ENCODE data around the gene CRHR1.

DNA sequence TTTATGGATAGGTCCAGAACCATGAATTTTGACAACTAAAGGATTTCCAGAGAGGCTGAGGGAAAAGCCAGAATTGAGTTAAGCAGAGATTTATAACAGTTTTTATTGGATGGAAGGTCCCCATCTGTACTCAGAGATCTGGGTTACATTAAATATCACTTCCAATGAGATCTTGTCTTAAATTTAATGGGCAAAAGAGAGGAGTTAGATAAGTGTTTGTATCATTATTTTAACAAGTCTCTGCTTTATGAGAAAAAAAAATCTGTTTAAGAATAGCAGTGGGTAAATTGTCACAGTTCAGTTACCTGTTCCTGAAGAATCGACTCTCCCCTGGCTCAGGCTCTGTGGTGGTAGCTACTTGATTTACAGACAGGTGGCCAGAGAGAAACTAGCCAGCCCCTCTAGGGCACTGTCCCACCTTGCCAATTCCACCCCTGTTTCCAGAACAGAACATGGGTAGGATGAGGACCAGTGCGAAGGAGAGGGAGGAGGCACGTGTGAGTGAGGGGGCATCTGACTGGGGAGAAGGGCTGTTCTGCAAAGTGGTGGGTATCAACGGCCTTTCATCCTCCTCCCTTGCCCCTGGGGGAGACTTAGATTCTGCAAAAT, 22.1 kb upstream of the CRHR1 start:
- TF ChIP-seq, protein P1, sequence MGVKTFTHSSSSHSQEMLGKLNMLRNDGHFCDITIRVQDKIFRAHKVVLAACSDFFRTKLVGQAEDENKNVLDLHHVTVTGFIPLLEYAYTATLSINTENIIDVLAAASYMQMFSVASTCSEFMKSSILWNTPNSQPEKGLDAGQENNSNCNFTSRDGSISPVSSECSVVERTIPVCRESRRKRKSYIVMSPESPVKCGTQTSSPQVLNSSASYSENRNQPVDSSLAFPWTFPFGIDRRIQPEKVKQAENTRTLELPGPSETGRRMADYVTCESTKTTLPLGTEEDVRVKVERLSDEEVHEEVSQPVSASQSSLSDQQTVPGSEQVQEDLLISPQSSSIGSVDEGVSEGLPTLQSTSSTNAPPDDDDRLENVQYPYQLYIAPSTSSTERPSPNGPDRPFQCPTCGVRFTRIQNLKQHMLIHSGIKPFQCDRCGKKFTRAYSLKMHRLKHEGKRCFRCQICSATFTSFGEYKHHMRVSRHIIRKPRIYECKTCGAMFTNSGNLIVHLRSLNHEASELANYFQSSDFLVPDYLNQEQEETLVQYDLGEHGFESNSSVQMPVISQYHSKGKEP (tag by site-specific recombination; IDR thresholded peaks at IDR 0.05) = no peak
- TF ChIP-seq, protein P2, sequence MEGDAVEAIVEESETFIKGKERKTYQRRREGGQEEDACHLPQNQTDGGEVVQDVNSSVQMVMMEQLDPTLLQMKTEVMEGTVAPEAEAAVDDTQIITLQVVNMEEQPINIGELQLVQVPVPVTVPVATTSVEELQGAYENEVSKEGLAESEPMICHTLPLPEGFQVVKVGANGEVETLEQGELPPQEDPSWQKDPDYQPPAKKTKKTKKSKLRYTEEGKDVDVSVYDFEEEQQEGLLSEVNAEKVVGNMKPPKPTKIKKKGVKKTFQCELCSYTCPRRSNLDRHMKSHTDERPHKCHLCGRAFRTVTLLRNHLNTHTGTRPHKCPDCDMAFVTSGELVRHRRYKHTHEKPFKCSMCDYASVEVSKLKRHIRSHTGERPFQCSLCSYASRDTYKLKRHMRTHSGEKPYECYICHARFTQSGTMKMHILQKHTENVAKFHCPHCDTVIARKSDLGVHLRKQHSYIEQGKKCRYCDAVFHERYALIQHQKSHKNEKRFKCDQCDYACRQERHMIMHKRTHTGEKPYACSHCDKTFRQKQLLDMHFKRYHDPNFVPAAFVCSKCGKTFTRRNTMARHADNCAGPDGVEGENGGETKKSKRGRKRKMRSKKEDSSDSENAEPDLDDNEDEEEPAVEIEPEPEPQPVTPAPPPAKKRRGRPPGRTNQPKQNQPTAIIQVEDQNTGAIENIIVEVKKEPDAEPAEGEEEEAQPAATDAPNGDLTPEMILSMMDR (tag by site-specific recombination; IDR thresholded peaks at IDR 0.05) = no peak
- no peak for TF ChIP-seq ZNF777 (tag by site-specific recombination; IDR thresholded peaks at IDR 0.05; ENCODE audit: borderline replicate concordance)
- TF ChIP-seq, protein P3, sequence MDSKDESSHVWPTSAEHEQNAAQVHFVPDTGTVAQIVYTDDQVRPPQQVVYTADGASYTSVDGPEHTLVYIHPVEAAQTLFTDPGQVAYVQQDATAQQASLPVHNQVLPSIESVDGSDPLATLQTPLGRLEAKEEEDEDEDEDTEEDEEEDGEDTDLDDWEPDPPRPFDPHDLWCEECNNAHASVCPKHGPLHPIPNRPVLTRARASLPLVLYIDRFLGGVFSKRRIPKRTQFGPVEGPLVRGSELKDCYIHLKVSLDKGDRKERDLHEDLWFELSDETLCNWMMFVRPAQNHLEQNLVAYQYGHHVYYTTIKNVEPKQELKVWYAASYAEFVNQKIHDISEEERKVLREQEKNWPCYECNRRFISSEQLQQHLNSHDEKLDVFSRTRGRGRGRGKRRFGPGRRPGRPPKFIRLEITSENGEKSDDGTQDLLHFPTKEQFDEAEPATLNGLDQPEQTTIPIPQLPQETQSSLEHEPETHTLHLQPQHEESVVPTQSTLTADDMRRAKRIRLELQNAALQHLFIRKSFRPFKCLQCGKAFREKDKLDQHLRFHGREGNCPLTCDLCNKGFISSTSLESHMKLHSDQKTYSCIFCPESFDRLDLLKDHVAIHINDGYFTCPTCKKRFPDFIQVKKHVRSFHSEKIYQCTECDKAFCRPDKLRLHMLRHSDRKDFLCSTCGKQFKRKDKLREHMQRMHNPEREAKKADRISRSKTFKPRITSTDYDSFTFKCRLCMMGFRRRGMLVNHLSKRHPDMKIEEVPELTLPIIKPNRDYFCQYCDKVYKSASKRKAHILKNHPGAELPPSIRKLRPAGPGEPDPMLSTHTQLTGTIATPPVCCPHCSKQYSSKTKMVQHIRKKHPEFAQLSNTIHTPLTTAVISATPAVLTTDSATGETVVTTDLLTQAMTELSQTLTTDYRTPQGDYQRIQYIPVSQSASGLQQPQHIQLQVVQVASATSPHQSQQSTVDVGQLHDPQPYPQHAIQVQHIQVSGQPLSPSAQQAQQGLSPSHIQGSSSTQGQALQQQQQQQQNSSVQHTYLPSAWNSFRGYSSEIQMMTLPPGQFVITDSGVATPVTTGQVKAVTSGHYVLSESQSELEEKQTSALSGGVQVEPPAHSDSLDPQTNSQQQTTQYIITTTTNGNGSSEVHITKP (tag by site-specific recombination; IDR thresholded peaks at IDR 0.05) = peak; percentile 57
- TF ChIP-seq, protein P4, sequence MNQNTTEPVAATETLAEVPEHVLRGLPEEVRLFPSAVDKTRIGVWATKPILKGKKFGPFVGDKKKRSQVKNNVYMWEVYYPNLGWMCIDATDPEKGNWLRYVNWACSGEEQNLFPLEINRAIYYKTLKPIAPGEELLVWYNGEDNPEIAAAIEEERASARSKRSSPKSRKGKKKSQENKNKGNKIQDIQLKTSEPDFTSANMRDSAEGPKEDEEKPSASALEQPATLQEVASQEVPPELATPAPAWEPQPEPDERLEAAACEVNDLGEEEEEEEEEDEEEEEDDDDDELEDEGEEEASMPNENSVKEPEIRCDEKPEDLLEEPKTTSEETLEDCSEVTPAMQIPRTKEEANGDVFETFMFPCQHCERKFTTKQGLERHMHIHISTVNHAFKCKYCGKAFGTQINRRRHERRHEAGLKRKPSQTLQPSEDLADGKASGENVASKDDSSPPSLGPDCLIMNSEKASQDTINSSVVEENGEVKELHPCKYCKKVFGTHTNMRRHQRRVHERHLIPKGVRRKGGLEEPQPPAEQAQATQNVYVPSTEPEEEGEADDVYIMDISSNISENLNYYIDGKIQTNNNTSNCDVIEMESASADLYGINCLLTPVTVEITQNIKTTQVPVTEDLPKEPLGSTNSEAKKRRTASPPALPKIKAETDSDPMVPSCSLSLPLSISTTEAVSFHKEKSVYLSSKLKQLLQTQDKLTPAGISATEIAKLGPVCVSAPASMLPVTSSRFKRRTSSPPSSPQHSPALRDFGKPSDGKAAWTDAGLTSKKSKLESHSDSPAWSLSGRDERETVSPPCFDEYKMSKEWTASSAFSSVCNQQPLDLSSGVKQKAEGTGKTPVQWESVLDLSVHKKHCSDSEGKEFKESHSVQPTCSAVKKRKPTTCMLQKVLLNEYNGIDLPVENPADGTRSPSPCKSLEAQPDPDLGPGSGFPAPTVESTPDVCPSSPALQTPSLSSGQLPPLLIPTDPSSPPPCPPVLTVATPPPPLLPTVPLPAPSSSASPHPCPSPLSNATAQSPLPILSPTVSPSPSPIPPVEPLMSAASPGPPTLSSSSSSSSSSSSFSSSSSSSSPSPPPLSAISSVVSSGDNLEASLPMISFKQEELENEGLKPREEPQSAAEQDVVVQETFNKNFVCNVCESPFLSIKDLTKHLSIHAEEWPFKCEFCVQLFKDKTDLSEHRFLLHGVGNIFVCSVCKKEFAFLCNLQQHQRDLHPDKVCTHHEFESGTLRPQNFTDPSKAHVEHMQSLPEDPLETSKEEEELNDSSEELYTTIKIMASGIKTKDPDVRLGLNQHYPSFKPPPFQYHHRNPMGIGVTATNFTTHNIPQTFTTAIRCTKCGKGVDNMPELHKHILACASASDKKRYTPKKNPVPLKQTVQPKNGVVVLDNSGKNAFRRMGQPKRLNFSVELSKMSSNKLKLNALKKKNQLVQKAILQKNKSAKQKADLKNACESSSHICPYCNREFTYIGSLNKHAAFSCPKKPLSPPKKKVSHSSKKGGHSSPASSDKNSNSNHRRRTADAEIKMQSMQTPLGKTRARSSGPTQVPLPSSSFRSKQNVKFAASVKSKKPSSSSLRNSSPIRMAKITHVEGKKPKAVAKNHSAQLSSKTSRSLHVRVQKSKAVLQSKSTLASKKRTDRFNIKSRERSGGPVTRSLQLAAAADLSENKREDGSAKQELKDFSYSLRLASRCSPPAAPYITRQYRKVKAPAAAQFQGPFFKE (tag by site-specific recombination; IDR thresholded peaks at IDR 0.05; ENCODE audit: borderline replicate concordance) = no peak
- no peak for TF ChIP-seq MYNN (tag by site-specific recombination; IDR thresholded peaks at IDR 0.05; ENCODE audit: borderline replicate concordance)
- no peak for TF ChIP-seq ZIC2 (tag by site-specific recombination; IDR thresholded peaks at IDR 0.05)
- no peak for TF ChIP-seq ZNF184 (tag by site-specific recombination; IDR thresholded peaks at IDR 0.05)
- TF ChIP-seq, protein P5, sequence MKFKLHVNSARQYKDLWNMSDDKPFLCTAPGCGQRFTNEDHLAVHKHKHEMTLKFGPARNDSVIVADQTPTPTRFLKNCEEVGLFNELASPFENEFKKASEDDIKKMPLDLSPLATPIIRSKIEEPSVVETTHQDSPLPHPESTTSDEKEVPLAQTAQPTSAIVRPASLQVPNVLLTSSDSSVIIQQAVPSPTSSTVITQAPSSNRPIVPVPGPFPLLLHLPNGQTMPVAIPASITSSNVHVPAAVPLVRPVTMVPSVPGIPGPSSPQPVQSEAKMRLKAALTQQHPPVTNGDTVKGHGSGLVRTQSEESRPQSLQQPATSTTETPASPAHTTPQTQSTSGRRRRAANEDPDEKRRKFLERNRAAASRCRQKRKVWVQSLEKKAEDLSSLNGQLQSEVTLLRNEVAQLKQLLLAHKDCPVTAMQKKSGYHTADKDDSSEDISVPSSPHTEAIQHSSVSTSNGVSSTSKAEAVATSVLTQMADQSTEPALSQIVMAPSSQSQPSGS (tag by site-specific recombination; IDR thresholded peaks at IDR 0.05; ENCODE audit: low read depth) = no peak
- no peak for TF ChIP-seq ZNF623 (tag by site-specific recombination; IDR thresholded peaks at IDR 0.05)
- no peak for TF ChIP-seq ZNF10 (tag by site-specific recombination; IDR thresholded peaks at IDR 0.05)
- TF ChIP-seq, protein P6, sequence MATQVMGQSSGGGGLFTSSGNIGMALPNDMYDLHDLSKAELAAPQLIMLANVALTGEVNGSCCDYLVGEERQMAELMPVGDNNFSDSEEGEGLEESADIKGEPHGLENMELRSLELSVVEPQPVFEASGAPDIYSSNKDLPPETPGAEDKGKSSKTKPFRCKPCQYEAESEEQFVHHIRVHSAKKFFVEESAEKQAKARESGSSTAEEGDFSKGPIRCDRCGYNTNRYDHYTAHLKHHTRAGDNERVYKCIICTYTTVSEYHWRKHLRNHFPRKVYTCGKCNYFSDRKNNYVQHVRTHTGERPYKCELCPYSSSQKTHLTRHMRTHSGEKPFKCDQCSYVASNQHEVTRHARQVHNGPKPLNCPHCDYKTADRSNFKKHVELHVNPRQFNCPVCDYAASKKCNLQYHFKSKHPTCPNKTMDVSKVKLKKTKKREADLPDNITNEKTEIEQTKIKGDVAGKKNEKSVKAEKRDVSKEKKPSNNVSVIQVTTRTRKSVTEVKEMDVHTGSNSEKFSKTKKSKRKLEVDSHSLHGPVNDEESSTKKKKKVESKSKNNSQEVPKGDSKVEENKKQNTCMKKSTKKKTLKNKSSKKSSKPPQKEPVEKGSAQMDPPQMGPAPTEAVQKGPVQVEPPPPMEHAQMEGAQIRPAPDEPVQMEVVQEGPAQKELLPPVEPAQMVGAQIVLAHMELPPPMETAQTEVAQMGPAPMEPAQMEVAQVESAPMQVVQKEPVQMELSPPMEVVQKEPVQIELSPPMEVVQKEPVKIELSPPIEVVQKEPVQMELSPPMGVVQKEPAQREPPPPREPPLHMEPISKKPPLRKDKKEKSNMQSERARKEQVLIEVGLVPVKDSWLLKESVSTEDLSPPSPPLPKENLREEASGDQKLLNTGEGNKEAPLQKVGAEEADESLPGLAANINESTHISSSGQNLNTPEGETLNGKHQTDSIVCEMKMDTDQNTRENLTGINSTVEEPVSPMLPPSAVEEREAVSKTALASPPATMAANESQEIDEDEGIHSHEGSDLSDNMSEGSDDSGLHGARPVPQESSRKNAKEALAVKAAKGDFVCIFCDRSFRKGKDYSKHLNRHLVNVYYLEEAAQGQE (tag by site-specific recombination; IDR thresholded peaks at IDR 0.05) = no peak
- TF ChIP-seq, protein P7, sequence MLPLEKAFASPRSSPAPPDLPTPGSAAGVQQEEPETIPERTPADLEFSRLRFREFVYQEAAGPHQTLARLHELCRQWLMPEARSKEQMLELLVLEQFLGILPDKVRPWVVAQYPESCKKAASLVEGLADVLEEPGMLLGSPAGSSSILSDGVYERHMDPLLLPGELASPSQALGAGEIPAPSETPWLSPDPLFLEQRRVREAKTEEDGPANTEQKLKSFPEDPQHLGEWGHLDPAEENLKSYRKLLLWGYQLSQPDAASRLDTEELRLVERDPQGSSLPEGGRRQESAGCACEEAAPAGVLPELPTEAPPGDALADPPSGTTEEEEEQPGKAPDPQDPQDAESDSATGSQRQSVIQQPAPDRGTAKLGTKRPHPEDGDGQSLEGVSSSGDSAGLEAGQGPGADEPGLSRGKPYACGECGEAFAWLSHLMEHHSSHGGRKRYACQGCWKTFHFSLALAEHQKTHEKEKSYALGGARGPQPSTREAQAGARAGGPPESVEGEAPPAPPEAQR (tag by site-specific recombination; IDR thresholded peaks at IDR 0.05) = no peak
- TF ChIP-seq ZBTB7A (tag by site-specific recombination; IDR thresholded peaks at IDR 0.05; ENCODE audit: low read depth) = no peak
